NCI-H2171 (cell line): ENCODE measurements around the gene SCN11A.
"Not testable (repeated sequence)": the region's sequence is repeated elsewhere in the genome, so short reads cannot be mapped to it uniquely, and the experiment has no call there.

Experiments used
- DNase-seq: peaks from one replicate; lab custom pipeline; 2025; lab: John Stamatoyannopoulos, UW

The SCN11A gene

DNA sequence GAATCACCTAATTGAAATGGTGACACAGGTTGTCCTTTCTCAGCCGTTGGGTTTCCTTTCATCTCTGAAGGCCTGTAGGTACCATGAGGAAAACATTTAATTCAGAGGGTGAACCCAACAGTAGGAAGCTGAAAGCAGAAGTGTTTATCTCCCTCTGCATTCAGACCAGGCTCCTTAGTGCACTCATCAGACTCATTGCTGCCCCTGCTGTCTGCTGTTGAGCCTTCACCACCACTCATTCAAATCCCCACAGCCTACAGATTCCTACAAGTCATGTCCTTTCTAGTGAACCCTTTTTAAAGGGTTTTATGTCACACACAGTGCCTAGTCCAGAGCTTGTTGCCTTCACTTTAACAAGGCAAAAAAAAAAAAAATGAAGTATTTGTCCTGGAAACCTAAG is 13.5 kb upstream of the SCN11A start:
- DNase-seq: no peak

DNA sequence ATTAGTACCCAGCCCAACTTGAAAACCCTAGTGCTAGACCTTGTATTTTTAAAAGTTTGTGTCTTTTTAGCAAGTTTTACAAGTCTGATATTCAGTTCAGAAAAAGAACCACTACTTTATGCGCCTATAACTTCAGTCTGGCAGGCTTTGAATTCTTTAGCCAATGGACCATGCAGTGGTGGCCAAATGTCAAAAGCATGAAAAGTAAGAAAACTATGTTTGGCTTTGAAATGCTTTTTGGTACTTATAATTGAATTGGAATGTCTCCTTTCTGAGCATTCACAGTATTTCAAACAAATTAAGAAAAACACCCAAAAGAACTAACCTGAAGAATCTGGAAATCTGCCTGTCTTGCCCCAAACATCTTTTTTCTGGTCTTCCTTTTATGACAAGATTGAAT is 12.9 kb upstream of the SCN11A start:
- DNase-seq: no peak

GRCh38 chr3:39063143-39063542 is 11.4 kb upstream of the SCN11A start:
- no peak for DNase-seq

- no peak for DNase-seq
These were observed 10.4 kb upstream of the SCN11A start for GRCh38 chr3:39062180-39062579.

GRCh38 chr3:39061228-39061627 is 9.5 kb upstream of the SCN11A start:
- not testable (repeated sequence) for DNase-seq

DNA sequence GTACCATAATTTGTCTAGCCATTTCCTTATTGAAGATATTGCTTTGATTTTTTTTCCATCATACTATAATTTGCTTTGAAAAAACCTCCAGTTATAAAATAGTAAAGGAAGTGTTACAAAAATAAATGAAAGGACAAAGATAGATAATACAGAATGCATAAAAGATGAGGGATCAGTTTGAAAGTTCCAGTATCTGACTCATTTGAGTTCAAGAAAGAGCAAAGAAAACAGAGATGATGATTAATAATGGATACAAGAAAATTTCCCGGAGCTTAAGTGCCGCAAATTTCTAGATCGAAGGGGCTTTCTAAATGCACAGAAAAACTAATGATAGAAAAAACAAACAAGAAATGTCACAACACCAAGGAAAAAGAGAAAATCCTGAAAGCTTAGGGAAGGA is 4.4 kb upstream of the SCN11A start:
- no peak for DNase-seq

DNA sequence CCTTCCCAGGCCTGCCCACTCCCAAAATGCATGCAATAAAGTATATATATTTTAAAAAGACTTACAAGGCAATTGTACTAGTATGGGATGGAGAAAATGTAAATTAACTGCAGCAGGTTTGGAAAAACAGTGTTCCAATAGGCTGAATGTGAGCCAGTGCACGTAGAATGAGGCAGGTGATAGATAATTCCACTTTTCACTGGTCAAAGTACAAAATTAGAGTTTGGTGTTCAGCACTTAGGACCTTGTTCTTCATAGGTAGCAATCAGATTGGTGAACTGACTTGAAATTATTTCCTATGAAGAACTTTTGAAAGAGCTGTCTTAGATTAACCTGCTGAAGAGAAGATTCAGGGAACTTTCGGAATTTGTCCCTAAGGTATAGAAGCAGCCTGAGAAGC is 2.0 kb upstream of the SCN11A start:
- no peak for DNase-seq

DNA sequence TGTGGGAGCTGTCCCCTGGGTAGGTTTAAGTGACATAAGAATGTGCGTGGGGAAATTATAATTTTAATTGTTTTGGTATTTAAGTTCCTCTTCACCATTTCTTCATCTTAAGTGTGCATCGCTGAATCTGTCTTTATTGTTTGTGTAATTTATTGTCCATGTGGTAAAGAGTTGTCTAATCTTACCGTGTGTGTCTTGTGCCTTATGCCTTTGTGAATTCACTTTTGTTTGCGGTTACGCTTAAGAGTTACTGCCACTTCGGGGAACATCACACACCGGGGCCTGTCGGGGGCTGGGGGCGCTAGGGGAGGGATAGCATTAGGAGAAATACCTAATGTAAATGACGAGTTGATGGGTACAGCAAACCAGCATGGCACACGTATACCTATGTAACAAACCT is 839 bp upstream of the SCN11A start:
- DNase-seq: no peak

- DNase-seq: no peak
These were observed 1.7 kb downstream of the SCN11A start for GRCh38 chr3:39050029-39050428.

- DNase-seq: no peak
These were observed 13.6 kb downstream of the SCN11A start for GRCh38 chr3:39038165-39038564.

DNA sequence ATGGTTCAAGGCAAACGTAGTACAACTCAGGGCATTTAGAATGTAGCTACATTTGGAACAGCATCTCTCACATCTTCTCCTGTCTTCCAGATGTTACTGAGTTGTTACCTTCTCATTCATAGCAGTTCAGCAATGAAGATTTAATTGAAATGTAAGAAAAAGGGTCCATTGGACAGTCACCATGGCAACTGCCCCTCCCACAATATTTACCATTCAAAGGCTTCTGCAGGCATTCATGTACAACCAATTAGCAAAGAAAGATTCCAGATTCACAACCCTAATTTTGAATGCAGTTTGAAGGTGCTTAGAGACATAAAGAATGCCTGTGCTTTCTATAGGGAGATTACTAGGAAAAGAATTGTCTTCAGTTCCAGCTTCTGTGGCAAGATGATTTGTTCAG is 22.2 kb downstream of the SCN11A start:
- no peak for DNase-seq

DNA sequence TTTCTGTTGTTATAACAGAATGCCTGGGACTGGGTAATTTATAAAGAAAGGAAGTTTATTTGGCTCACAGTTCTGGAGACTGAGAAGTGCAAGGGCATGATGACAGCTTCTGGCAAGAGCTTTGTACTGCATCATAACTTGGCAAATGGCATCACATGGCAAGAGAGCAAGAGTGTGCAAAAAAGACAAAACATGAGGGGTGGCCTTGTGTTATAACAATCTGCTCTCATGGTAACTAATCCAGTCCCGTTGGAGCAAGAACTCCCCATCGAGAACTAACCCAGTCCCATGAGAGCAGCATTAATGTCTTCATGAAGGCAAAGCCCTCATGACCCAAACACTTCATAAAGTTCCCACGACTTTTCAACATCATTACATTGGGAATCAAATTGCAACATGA is 23.2 kb downstream of the SCN11A start:
- no peak for DNase-seq

GRCh38 chr3:39025222-39025970 is 26.3 kb downstream of the SCN11A start:
- DNase-seq: no peak

DNA sequence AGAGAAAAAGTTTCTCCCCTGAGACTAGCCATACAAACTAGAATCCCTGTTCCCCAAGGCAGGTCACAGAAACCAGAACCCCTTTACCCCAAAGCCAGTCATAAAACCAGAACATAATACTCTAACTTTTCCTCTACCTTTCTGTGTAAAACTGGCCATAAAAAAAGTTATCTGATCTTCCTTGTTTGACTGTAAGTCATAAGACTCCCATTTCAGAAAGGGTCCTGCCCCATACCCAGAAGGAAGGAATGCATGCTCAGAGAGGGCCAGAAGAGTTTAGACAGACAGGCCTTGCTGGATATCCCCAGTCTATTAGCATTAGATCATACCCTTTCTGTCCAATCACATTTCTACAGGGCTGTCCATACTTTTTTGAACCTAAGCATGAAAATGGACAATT is 27.2 kb downstream of the SCN11A start:
- DNase-seq: no peak

DNA sequence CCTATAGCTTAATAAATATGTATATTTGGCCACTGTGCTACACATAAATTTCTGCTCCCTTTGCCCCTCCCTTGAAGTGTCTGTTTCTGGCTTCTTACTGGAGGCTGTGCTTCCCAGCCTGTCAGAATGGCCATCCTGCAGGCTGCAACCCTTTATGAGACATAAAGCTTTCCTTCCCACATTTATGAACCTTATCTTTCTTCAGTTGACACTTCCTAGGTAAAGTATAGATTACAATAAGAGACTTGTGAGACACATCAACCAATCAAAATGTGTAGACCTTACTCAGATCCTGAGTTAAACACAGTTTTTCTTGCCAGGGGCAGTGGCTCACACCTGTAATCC is 29.5 kb downstream of the SCN11A start:
- DNase-seq: no peak

DNA sequence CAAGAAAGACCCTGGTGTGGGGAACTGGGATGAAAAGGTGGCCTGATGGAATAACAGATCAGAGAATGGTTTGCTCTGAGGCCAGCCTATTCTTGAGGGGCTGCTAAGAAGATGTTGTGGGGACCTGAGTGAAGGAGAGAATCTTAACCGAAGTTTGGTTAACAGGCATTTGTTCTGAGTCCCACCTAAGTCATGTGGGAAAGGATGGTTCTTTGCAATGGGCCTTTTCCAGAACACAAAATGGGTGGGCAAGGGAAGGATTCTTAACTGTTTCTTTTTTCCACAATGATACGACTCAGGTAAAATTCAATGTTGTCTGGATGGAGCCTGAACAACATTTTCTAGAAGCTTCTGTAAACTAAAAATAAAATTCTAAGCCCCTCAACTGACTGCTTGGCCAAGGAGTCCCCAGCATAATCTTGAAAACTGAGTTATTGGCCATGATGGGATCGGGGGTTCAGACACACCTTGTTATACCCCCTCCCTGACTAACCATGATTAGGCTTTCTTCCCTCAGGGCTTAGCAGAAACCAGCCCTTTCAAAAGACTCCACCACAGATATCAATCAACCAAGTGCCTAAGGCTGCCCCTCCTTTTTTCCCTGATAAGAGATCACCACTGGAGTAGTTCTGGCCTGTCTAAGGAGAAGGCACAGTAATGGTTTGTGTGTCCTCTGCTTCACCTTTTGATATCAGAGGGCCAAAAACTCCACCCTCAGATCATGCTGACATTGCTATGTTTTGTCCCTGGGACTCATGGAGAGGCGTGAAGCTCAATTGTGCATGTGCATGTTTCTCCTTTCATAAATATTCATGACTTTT is 30.1 kb downstream of the SCN11A start:
- no peak for DNase-seq

DNA sequence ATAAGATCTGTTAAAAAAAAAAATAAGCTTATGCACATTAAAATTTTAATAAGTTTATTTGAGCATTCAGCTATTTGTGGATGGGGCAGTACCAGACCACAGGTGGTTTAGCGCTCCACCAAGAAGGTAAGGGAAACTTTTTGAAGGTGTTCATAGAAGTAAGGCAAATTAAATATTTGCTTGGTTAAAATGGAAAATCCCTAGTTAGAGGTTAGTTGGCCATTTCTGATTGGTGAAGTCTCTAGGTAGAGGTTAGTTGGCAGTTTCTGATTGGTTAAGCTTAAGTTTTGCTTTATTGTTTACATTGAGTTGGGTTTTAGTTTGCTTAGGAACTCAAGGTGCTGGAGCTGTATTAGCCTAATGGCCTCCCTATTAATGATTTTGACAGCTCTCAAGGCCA is 30.7 kb downstream of the SCN11A start:
- no peak for DNase-seq

DNA sequence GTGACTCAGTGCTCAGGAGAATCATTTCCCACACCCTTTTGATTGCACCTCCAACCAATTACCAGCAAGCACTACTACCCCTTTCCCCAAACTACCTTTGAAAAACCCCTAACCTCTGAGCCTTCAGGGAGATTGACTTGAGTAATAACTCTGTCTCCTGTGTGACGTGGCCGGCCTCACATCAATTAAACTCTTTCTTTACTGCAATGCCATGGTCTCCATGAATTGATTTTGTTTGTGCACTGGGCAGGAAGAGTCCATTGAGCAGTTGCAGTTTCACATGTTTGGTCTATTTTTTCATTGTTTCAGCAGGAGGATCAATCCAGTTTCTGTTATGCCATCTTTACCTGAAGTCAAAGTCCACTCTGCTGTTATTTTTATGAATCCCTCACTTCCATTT is 32.4 kb downstream of the SCN11A start:
- no peak for DNase-seq

DNA sequence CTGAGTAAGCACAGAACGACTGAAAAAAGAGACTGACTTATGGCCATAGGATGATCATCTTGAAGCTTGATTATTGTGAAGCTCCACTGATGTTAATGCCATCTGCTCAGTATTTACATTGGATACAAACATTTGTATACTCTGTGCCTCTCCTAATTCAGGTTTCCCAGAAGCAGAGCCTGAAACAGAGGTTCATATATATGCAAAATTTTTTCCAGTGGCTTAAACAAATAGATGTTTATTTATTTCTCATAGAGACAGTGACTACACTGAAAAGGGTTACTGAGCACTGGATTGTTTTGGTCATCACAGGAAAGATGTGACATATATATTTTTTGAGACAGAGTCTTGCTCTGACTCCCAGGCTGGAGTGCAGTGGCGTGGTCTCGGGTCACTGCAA is 36.3 kb downstream of the SCN11A start:
- DNase-seq: no peak

DNA sequence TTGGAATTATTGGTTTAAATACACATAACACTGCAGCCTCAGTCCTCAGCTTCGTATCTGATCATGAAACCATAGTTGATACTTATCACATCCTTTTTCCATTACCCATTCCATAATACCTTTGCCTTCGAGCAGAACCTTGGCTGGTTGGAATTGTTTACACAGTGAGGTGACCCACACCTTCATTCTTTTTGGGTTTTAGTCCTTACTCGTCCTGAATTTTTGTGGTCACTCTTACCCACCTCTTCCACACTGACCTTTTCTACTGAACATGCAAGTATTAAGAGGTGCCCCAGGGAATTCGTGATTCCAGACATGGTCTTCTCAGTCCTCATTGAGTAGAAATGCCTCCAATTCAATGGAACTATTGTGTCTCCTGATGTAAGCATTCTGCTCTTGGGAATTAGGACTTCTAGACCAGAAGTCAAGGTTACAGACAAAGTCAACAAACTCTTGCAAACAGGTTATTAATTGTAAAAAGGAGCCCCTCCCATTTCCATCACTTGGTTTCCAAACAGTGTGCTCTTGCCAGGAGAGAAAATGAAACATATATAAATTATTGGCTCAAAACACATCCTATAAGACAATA is 37.7 kb downstream of the SCN11A start:
- no peak for DNase-seq

DNA sequence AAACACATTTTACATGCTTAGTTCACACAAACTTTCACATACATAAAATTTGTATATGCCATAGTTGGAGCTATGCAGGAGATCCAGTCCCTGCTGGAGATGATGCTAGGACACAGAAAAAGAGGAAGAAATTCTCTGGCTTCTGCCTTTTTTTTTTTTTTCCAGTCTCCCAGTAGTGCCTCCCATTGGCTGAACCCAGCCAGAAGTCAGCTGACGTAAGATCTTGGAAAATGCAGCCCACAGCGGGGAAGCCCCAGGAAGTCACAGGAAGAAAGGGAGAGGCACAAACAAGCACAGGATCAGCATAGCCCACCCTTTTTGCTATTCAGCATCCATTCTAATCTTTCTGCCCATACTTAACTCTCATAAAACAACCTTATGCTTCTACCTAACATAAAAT is 38.5 kb downstream of the SCN11A start:
- DNase-seq: no peak

DNA sequence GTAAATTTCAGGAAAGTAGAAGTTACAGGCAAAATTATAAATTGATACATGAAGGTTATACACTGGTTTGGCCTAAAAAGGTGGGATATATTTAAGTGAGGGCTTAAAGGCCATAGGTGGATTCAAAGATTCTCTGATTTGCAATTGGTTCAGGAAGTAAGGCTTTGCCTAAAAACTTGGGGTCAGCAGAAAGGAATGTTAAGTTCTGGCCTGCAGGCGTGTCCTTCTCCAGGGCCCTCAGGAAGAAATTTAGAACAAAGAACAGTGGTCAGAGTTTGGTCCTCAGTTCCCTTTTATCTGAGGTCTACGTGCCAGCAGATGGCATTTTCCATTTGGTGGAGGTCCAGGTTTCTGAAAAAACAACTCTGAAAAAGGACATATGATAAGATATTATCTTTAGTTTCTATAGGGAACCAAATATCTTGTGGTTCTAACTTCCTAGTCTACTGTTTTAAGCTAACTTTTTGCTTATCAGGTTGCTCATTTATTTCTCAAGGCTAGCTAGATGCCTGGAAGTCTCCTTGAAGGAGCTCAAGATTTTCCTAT is 40.5 kb downstream of the SCN11A start:
- no peak for DNase-seq

DNA sequence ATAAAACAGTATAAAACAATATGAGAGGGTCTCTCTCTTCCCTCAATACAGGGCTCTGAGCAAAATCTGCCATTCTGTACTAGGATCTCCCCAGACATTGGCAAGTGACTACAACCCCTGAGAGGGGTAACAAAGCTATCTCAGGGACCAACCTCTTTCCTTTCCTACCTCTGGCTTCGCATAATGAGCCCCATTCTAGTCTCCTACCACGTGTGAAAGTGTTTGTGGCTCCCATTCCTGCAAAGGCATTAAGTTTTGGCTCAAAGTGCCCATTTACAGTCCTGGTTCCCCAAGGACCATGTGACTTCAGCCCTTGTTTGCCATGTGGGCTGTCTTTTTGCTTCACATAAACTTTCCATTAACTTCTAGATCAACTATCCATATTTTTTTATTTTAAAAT is 46.4 kb downstream of the SCN11A start:
- no peak for DNase-seq
